Measurements from ENCODE around the gene CD80. TPM values are rescaled to one million over a fixed set of nuclear protein-coding genes. Genes with fewer than 3 reads are reported as not detected.
"Not testable (repeated sequence)": the region's sequence is repeated elsewhere in the genome, so short reads cannot be mapped to it uniquely, and the experiment has no call there.

CD80 gene
- total and polyA plus RNA-seq, 2 donors: 3.3 to 6.2 TPM

GRCh38 chr3:119555309-119555735 is 4.1 kb downstream of the CD80 start:
- H3K4me3 ChIP-seq (ENCODE audit: low read length in 2 of 2): no peak overlapping the region
- no peaks in the 10 kb centered on the region for H3K36me3 ChIP-seq (ENCODE audit: control insufficient read depth in 2 of 2, insufficient read depth in 2 of 2, low read length in 1 of 2)
- H3K4me1 ChIP-seq (ENCODE audit: control insufficient read depth in 2 of 2, insufficient read depth in 2 of 2, low read length in 2 of 2): peaks cover 0 to 7% of the 10 kb centered on the region in 2 donors
- H3K27ac ChIP-seq (ENCODE audit: low read depth in 1 of 2, low read length in 1 of 2): no peak overlapping the region
- H3K9me3 ChIP-seq (ENCODE audit: control insufficient read depth in 2 of 2, insufficient read depth in 1 of 2, low read length in 1 of 2): no peaks in the 10 kb centered on the region
- DNase-seq (ENCODE audit: low read depth in 6 of 9, low spot score in 9 of 9): no peak
- H3K27me3 ChIP-seq (ENCODE audit: control insufficient read depth in 2 of 2, insufficient read depth in 1 of 2, low read length in 1 of 2): no peaks in the 10 kb centered on the region
- 57% methylated on average over 4 of the region's 4 CpGs for WGBS

GRCh38 chr3:119553823-119554415 is 5.5 kb downstream of the CD80 start:
- H3K4me1 ChIP-seq (ENCODE audit: control insufficient read depth in 2 of 2, insufficient read depth in 2 of 2, low read length in 2 of 2): peaks cover 0 to 4% of the 10 kb centered on the region in 2 donors
- H3K36me3 ChIP-seq (ENCODE audit: control insufficient read depth in 2 of 2, insufficient read depth in 2 of 2, low read length in 1 of 2): no peaks in the 10 kb centered on the region
- H3K9me3 ChIP-seq (ENCODE audit: control insufficient read depth in 2 of 2, insufficient read depth in 1 of 2, low read length in 1 of 2): no peaks in the 10 kb centered on the region
- WGBS: 77% methylated on average over 5 of the region's 5 CpGs
- no peak overlapping the region for H3K27ac ChIP-seq (ENCODE audit: low read depth in 1 of 2, low read length in 1 of 2)
- H3K4me3 ChIP-seq (ENCODE audit: low read length in 2 of 2): no peak overlapping the region
- no peaks in the 10 kb centered on the region for H3K27me3 ChIP-seq (ENCODE audit: control insufficient read depth in 2 of 2, insufficient read depth in 1 of 2, low read length in 1 of 2)
- no peak for DNase-seq (ENCODE audit: low read depth in 6 of 9, low spot score in 9 of 9)

- H3K27ac ChIP-seq (ENCODE audit: low read depth in 1 of 2, low read length in 1 of 2); H3K4me3 ChIP-seq (ENCODE audit: low read length in 2 of 2); H3K36me3 ChIP-seq (ENCODE audit: control insufficient read depth in 2 of 2, insufficient read depth in 2 of 2, low read length in 1 of 2); DNase-seq (ENCODE audit: low read depth in 6 of 9, low spot score in 9 of 9); H3K27me3 ChIP-seq (ENCODE audit: control insufficient read depth in 2 of 2, insufficient read depth in 1 of 2, low read length in 1 of 2); H3K4me1 ChIP-seq (ENCODE audit: control insufficient read depth in 2 of 2, insufficient read depth in 2 of 2, low read length in 2 of 2); H3K9me3 ChIP-seq (ENCODE audit: control insufficient read depth in 2 of 2, insufficient read depth in 1 of 2, low read length in 1 of 2): not testable (repeated sequence)
- 97% methylated on average over 6 of the region's 6 CpGs for WGBS
Observed at GRCh38 chr3:119552928-119553327, 6.5 kb downstream of the CD80 start.

- Histone ChIP-seq H3K36me3 (ENCODE audit: control insufficient read depth in 2 of 2, insufficient read depth in 2 of 2, low read length in 1 of 2) (no peaks in the 10 kb centered on the region), H3K4me1 (ENCODE audit: control insufficient read depth in 2 of 2, insufficient read depth in 2 of 2, low read length in 2 of 2) (peaks cover 0 to 4% of the 10 kb centered on the region in 2 donors), H3K9me3 (ENCODE audit: control insufficient read depth in 2 of 2, insufficient read depth in 1 of 2, low read length in 1 of 2) (no peaks in the 10 kb centered on the region), H3K27ac (ENCODE audit: low read depth in 1 of 2, low read length in 1 of 2) (no peak overlapping the region), H3K4me3 (ENCODE audit: low read length in 2 of 2) (no peak overlapping the region), H3K27me3 (ENCODE audit: control insufficient read depth in 2 of 2, insufficient read depth in 1 of 2, low read length in 1 of 2) (no peaks in the 10 kb centered on the region)
- WGBS: 92% methylated on average over 5 of the region's 5 CpGs
- DNase-seq (ENCODE audit: low read depth in 6 of 9, low spot score in 9 of 9): no peak
Observed at GRCh38 chr3:119551598-119551997, 7.8 kb downstream of the CD80 start.

- Histone ChIP-seq H3K27ac (ENCODE audit: low read depth in 1 of 2, low read length in 1 of 2) (no peak overlapping the region), H3K27me3 (ENCODE audit: control insufficient read depth in 2 of 2, insufficient read depth in 1 of 2, low read length in 1 of 2) (no peaks in the 10 kb centered on the region), H3K9me3 (ENCODE audit: control insufficient read depth in 2 of 2, insufficient read depth in 1 of 2, low read length in 1 of 2) (no peaks in the 10 kb centered on the region), H3K4me1 (ENCODE audit: control insufficient read depth in 2 of 2, insufficient read depth in 2 of 2, low read length in 2 of 2) (no peaks in the 10 kb centered on the region), H3K36me3 (ENCODE audit: control insufficient read depth in 2 of 2, insufficient read depth in 2 of 2, low read length in 1 of 2) (no peaks in the 10 kb centered on the region), H3K4me3 (ENCODE audit: low read length in 2 of 2) (no peak overlapping the region)
- no peak for DNase-seq (ENCODE audit: low read depth in 6 of 9, low spot score in 9 of 9)
- WGBS: 95% methylated on average over 9 of the region's 9 CpGs
Observed at GRCh38 chr3:119550192-119550910, 9.1 kb downstream of the CD80 start.

GRCh38 chr3:119548341-119548740 is 11.1 kb downstream of the CD80 start:
- Histone ChIP-seq H3K4me1 (ENCODE audit: control insufficient read depth in 2 of 2, insufficient read depth in 2 of 2, low read length in 2 of 2) (no peaks in the 10 kb centered on the region), H3K4me3 (ENCODE audit: low read length in 2 of 2) (no peak overlapping the region), H3K27me3 (ENCODE audit: control insufficient read depth in 2 of 2, insufficient read depth in 1 of 2, low read length in 1 of 2) (no peaks in the 10 kb centered on the region), H3K9me3 (ENCODE audit: control insufficient read depth in 2 of 2, insufficient read depth in 1 of 2, low read length in 1 of 2) (no peaks in the 10 kb centered on the region), H3K27ac (ENCODE audit: low read depth in 1 of 2, low read length in 1 of 2) (no peak overlapping the region), H3K36me3 (ENCODE audit: control insufficient read depth in 2 of 2, insufficient read depth in 2 of 2, low read length in 1 of 2) (no peaks in the 10 kb centered on the region)
- 73% methylated on average over 3 of the region's 3 CpGs for WGBS
- DNase-seq (ENCODE audit: low read depth in 6 of 9, low spot score in 9 of 9): no peak

GRCh38 chr3:119547227-119547626 is 12.2 kb downstream of the CD80 start:
- no peaks in the 10 kb centered on the region for H3K4me1 ChIP-seq (ENCODE audit: control insufficient read depth in 2 of 2, insufficient read depth in 2 of 2, low read length in 2 of 2)
- no peaks in the 10 kb centered on the region for H3K9me3 ChIP-seq (ENCODE audit: control insufficient read depth in 2 of 2, insufficient read depth in 1 of 2, low read length in 1 of 2)
- DNase-seq (ENCODE audit: low read depth in 6 of 9, low spot score in 9 of 9): no peak
- no peak overlapping the region for H3K4me3 ChIP-seq (ENCODE audit: low read length in 2 of 2)
- no peak overlapping the region for H3K27ac ChIP-seq (ENCODE audit: low read depth in 1 of 2, low read length in 1 of 2)
- no peaks in the 10 kb centered on the region for H3K36me3 ChIP-seq (ENCODE audit: control insufficient read depth in 2 of 2, insufficient read depth in 2 of 2, low read length in 1 of 2)
- 93% methylated on average over 1 of the region's 1 CpG for WGBS
- H3K27me3 ChIP-seq (ENCODE audit: control insufficient read depth in 2 of 2, insufficient read depth in 1 of 2, low read length in 1 of 2): no peaks in the 10 kb centered on the region

- Histone ChIP-seq H3K4me3 (ENCODE audit: low read length in 2 of 2) (no peak overlapping the region), H3K4me1 (ENCODE audit: control insufficient read depth in 2 of 2, insufficient read depth in 2 of 2, low read length in 2 of 2) (no peaks in the 10 kb centered on the region), H3K9me3 (ENCODE audit: control insufficient read depth in 2 of 2, insufficient read depth in 1 of 2, low read length in 1 of 2) (no peaks in the 10 kb centered on the region), H3K36me3 (ENCODE audit: control insufficient read depth in 2 of 2, insufficient read depth in 2 of 2, low read length in 1 of 2) (no peaks in the 10 kb centered on the region), H3K27ac (ENCODE audit: low read depth in 1 of 2, low read length in 1 of 2) (no peak overlapping the region), H3K27me3 (ENCODE audit: control insufficient read depth in 2 of 2, insufficient read depth in 1 of 2, low read length in 1 of 2) (no peaks in the 10 kb centered on the region)
- WGBS: 97% methylated on average over 7 of the region's 7 CpGs
- DNase-seq (ENCODE audit: low read depth in 6 of 9, low spot score in 9 of 9): no peak
Observed at GRCh38 chr3:119543147-119543546, 16.3 kb downstream of the CD80 start.

GRCh38 chr3:119542168-119542767 is 17.1 kb downstream of the CD80 start:
- Histone ChIP-seq H3K9me3 (ENCODE audit: control insufficient read depth in 2 of 2, insufficient read depth in 1 of 2, low read length in 1 of 2) (no peaks in the 10 kb centered on the region), H3K4me1 (ENCODE audit: control insufficient read depth in 2 of 2, insufficient read depth in 2 of 2, low read length in 2 of 2) (no peaks in the 10 kb centered on the region), H3K36me3 (ENCODE audit: control insufficient read depth in 2 of 2, insufficient read depth in 2 of 2, low read length in 1 of 2) (no peaks in the 10 kb centered on the region), H3K27me3 (ENCODE audit: control insufficient read depth in 2 of 2, insufficient read depth in 1 of 2, low read length in 1 of 2) (no peaks in the 10 kb centered on the region), H3K27ac (ENCODE audit: low read depth in 1 of 2, low read length in 1 of 2) (no peak overlapping the region), H3K4me3 (ENCODE audit: low read length in 2 of 2) (no peak overlapping the region)
- WGBS: 94% methylated on average over 2 of the region's 2 CpGs
- DNase-seq (ENCODE audit: low read depth in 6 of 9, low spot score in 9 of 9): no peak

Data from thymus (tissue), 11 donors.